HCT116 (cell line): Measurements from ENCODE around the gene RNGTT. TPM values are rescaled to one million over a fixed set of nuclear protein-coding genes. Genes with fewer than 3 reads are reported as not detected.

Source experiments
- ATAC-seq: fragments of 200-7000 bp; cut with Tn5 transposase; 2 replicates; pipeline ENCODE4 v1.9.1; 2020; ENCODE audit warnings: mild to moderate bottlenecking, moderate library complexity
- BruUV-seq: library from RNA; stranded (reverse); fragments of 400-500 nt; replicated peaks from 2 replicates; lab custom pipeline; 2021; lab: Mats Ljungman, UMichigan
- CTCF ChIA-PET: fragments of 300-600 bp; sonication (Branson Sonifier 250); formaldehyde crosslinking; loops from one replicate; lab custom pipeline; 2021; ENCODE audit warnings: antibody characterized with exemption; lab: Charles Lee
- POLR2A ChIA-PET: fragments of 300-600, 350-600 bp; sonication (Branson Sonifier 250); formaldehyde crosslinking; loops from one replicate; lab custom pipeline; 2021; ENCODE audit warnings: antibody characterized with exemption; lab: Charles Lee
- RAD21 ChIA-PET, 2 experiments: fragments of 300-600 bp; sonication (Branson Sonifier 250); formaldehyde crosslinking; loops; one replicate each; lab custom pipeline; 2023; ENCODE audit warnings: low total read pairs in 2 of 2; ENCODE audit not compliant: uncharacterized antibody in 2 of 2, unreplicated experiment in 2 of 2, low non-redundant PET in 1 of 2; lab: Charles Lee
- DNase-seq: peaks from one replicate; pipeline ENCODE4 v3.0.0-alpha.2; 2010; ENCODE audit warnings: low read depth, low spot score
- H2AFZ ChIP-seq: fragments of 200-600 bp; shearing (Covaris generic), sonication (generic); 2 replicates; pipeline ENCODE4 v1.6.1; 2017; ENCODE audit warnings: low read depth, mixed run types, mixed read lengths, antibody characterized with exemption, low read length; ENCODE audit not compliant: poor library complexity, severe bottlenecking
- H3K27ac ChIP-seq: 2 replicates; pipeline ENCODE4 v1.5.1; 2012; ENCODE audit warnings: low read depth, low read length
- H3K27me3 ChIP-seq: fragments of 200-600 bp; sonication (generic); 2 replicates; pipeline ENCODE4 v1.6.1; 2016; ENCODE audit warnings: mixed run types, low read length, mixed read lengths; ENCODE audit not compliant: insufficient read depth
- H3K36me3 ChIP-seq, 2 experiments: fragments of 200-500 bp in 1 of 2; fragments of 200-600 bp in 1 of 2; sonication (Bioruptor generic) in 1 of 2; sonication (generic) in 1 of 2; 2 replicates each; pipeline versions ENCODE4 v1.5.1 to v1.6.1; 2014 to 2016; ENCODE audit warnings: low read length in 2 of 2, inconsistent platforms in 1 of 2, mixed read lengths in 1 of 2, mixed run types in 1 of 2; ENCODE audit not compliant: insufficient read depth in 2 of 2, control insufficient read depth in 1 of 2
- H3K4me1 ChIP-seq, 2 experiments: fragments of 200-600 bp in 1 of 2; sonication (generic) in 1 of 2; 2 replicates each; pipeline versions ENCODE4 v1.5.1 to v1.6.1; 2012 to 2017; ENCODE audit warnings: low read length in 2 of 2, inconsistent platforms in 1 of 2, mild to moderate bottlenecking in 1 of 2, mixed read lengths in 1 of 2, mixed run types in 1 of 2, moderate library complexity in 1 of 2; ENCODE audit not compliant: insufficient read depth in 2 of 2, control insufficient read depth in 1 of 2
- H3K4me2 ChIP-seq: fragments of 200-600 bp; sonication (generic); 2 replicates; pipeline ENCODE4 v1.6.1; 2017; ENCODE audit warnings: mixed run types, low read length, mixed read lengths
- H3K4me3 ChIP-seq, 2 experiments: fragments of 200-600 bp in 1 of 2; sonication (generic) in 1 of 2; replicated peaks in 1 of 2; 2 replicates each; pipeline ENCODE4 v1.5.1; 2011 to 2016; ENCODE audit warnings: low read length in 2 of 2, control low read depth in 1 of 2, low read depth in 1 of 2, mild to moderate bottlenecking in 1 of 2, mixed read lengths in 1 of 2, mixed run types in 1 of 2
- H3K79me2 ChIP-seq: fragments of 200-600 bp; sonication (generic); 2 replicates; pipeline ENCODE4 v1.6.1; 2017; ENCODE audit warnings: mild to moderate bottlenecking, mixed run types, low read length, moderate library complexity, mixed read lengths; ENCODE audit not compliant: insufficient read depth
- H3K9ac ChIP-seq: fragments of 200-600 bp; sonication (generic); 2 replicates; pipeline ENCODE4 v1.6.1; 2016; ENCODE audit warnings: low read length, mixed read lengths
- H3K9me2 ChIP-seq: fragments of 200-600 bp; sonication (generic), shearing (Covaris generic); 2 replicates; pipeline ENCODE4 v1.6.1; 2017; ENCODE audit warnings: mixed run types, mild to moderate bottlenecking, moderate library complexity; ENCODE audit not compliant: insufficient read depth
- H3K9me3 ChIP-seq, 2 experiments: fragments of 200-500 bp in 1 of 2; fragments of 200-600 bp in 1 of 2; sonication (Bioruptor generic) in 1 of 2; sonication (generic) in 1 of 2; 2 replicates each; pipeline ENCODE4 v1.6.1; 2014 to 2017; ENCODE audit warnings: low read length in 2 of 2, mixed read lengths in 2 of 2, inconsistent platforms in 1 of 2, low read depth in 1 of 2, mild to moderate bottlenecking in 1 of 2, mixed run types in 1 of 2, moderate library complexity in 1 of 2; ENCODE audit not compliant: control insufficient read depth in 1 of 2, insufficient read depth in 1 of 2
- H4K20me1 ChIP-seq: fragments of 200-600 bp; sonication (generic), shearing (Covaris generic); 2 replicates; pipeline ENCODE4 v1.6.1; 2017; ENCODE audit warnings: mixed run types, mild to moderate bottlenecking, moderate library complexity; ENCODE audit not compliant: insufficient read depth
- CBX3 ChIP-seq: IDR thresholded peaks from 2 replicates; pipeline ENCODE4 v1.6.1; 2012; ENCODE audit warnings: low read depth
- EZH2phosphoT487 ChIP-seq: fragments of 200-600 bp; IDR thresholded peaks from 2 replicates; pipeline ENCODE4 v1.6.1; 2018; ENCODE audit warnings: antibody characterized with exemption, borderline replicate concordance
- FOSL1 ChIP-seq: IDR thresholded peaks from 2 replicates; pipeline ENCODE4 v1.6.1; 2012; ENCODE audit warnings: low read depth
- JUND ChIP-seq: IDR thresholded peaks from 2 replicates; pipeline ENCODE4 v1.6.1; 2012
- MAX ChIP-seq: IDR thresholded peaks from 2 replicates; pipeline ENCODE4 v1.6.1; 2012
- POLR2A ChIP-seq: IDR thresholded peaks from 2 replicates; pipeline ENCODE4 v1.7.0; 2011; ENCODE audit warnings: borderline replicate concordance; ENCODE audit not compliant: insufficient read depth, insufficient read length; ENCODE audit errors: extremely low read depth
- SIN3A ChIP-seq: IDR thresholded peaks from 2 replicates; pipeline ENCODE4 v1.6.1; 2012; ENCODE audit warnings: low read depth
- SRF ChIP-seq: IDR thresholded peaks from 2 replicates; pipeline ENCODE4 v1.6.1; 2012; ENCODE audit warnings: low read depth
- TCF7L2 ChIP-seq: IDR thresholded peaks from 2 replicates; pipeline ENCODE4 v1.7.0; 2011; ENCODE audit warnings: borderline replicate concordance, inconsistent platforms; ENCODE audit not compliant: insufficient read depth, insufficient read length; ENCODE audit errors: extremely low read depth
- YY1 ChIP-seq: IDR thresholded peaks from 2 replicates; pipeline ENCODE4 v1.6.1; 2011; ENCODE audit warnings: low read length, low read depth, moderate library complexity, mild to moderate bottlenecking; ENCODE audit not compliant: insufficient replicate concordance; ENCODE audit errors: extremely low read depth
- ZFX ChIP-seq: fragments of 450-650 bp; IDR thresholded peaks from 2 replicates; pipeline ENCODE4 v1.6.1; 2017
- ZNF274 ChIP-seq: fragments of 200-500 bp; sonication (Bioruptor generic); IDR thresholded peaks from 2 replicates; pipeline ENCODE4 v1.6.1; 2014; ENCODE audit warnings: mild to moderate bottlenecking, low read depth, low read length, inconsistent platforms
- intact Hi-C: fragments of 100-400 bp; cut with micrococcal nuclease; formaldehyde crosslinking; loops from 2 replicates; pipeline ENCODE4 v1.10.0; 2022
- total RNA-seq: library from RNA; stranded (reverse); gene quantifications from one replicate; pipeline ENCODE4 v1.2.1, GENCODE V29; 2021; ENCODE audit not compliant: unreplicated experiment
- TF ChIP-seq, protein P1 (sequence below): IDR thresholded peaks from 2 replicates; pipeline ENCODE4 v1.6.1; 2011; ENCODE audit warnings: mild to moderate bottlenecking, low read length, moderate library complexity; ENCODE audit not compliant: insufficient replicate concordance; ENCODE audit errors: extremely low read depth
- TF ChIP-seq, protein P2 (sequence below), 3 experiments: fragments of 200-600 bp in 1 of 3; sonication (generic) in 1 of 3; IDR thresholded peaks in 2 of 3; conservative IDR thresholded peaks in 1 of 3; 2 replicates each; pipeline ENCODE4 v1.5.1; 2012 to 2017; ENCODE audit warnings: low read depth in 2 of 3, low read length in 2 of 3, antibody characterized with exemption in 1 of 3, borderline replicate concordance in 1 of 3, control low read depth in 1 of 3, mild to moderate bottlenecking in 1 of 3, mixed read lengths in 1 of 3, mixed run types in 1 of 3, moderate library complexity in 1 of 3; ENCODE audit not compliant: insufficient read depth in 1 of 3

RNGTT gene
- total RNA-seq, 1 experiment from 2014 or later, result 23.0 TPM

- Histone ChIP-seq H4K20me1 (peaks cover 4% of the 10 kb centered on the region; the same call in 1 of the 2 replicates), H3K4me3 (no peak overlapping the region), H3K9me3 (no peaks in the 10 kb centered on the region), H3K9me2 (no peaks in the 10 kb centered on the region), H3K4me1 (no peaks in the 10 kb centered on the region), H3K4me2 (no peak overlapping the region), H3K27me3 (no peaks in the 10 kb centered on the region), H3K27ac (no peak overlapping the region), H3K79me2 (no peaks in the 10 kb centered on the region), H2AFZ (no peak overlapping the region), H3K9ac (no peak overlapping the region), H3K36me3 (no peaks in the 10 kb centered on the region)
- no TSS peak for BruUV-seq
- no peak for ATAC-seq
- DNase-seq, result no peak
- ChIA-PET POLR2A (no interaction called here), RAD21 (no interaction called here), CTCF (no interaction called here)
- intact Hi-C loops, result no loop called here
- TF ChIP-seq TCF7L2 (no peak), YY1 (no peak), JUND (no peak), POLR2A (no peak), CBX3 (no peak), SRF (no peak), FOSL1 (no peak)
- TF ChIP-seq, protein P1, sequence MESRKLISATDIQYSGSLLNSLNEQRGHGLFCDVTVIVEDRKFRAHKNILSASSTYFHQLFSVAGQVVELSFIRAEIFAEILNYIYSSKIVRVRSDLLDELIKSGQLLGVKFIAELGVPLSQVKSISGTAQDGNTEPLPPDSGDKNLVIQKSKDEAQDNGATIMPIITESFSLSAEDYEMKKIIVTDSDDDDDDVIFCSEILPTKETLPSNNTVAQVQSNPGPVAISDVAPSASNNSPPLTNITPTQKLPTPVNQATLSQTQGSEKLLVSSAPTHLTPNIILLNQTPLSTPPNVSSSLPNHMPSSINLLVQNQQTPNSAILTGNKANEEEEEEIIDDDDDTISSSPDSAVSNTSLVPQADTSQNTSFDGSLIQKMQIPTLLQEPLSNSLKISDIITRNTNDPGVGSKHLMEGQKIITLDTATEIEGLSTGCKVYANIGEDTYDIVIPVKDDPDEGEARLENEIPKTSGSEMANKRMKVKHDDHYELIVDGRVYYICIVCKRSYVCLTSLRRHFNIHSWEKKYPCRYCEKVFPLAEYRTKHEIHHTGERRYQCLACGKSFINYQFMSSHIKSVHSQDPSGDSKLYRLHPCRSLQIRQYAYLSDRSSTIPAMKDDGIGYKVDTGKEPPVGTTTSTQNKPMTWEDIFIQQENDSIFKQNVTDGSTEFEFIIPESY, result no peak
Observed at GRCh38 chr6:88636871-88637270, 326.5 kb downstream of the RNGTT start.

- no peaks in the 10 kb centered on the region for H3K36me3 ChIP-seq
- ATAC-seq, result no peak
- no peak for TF ChIP-seq ZFX
- TF ChIP-seq, protein P2, sequence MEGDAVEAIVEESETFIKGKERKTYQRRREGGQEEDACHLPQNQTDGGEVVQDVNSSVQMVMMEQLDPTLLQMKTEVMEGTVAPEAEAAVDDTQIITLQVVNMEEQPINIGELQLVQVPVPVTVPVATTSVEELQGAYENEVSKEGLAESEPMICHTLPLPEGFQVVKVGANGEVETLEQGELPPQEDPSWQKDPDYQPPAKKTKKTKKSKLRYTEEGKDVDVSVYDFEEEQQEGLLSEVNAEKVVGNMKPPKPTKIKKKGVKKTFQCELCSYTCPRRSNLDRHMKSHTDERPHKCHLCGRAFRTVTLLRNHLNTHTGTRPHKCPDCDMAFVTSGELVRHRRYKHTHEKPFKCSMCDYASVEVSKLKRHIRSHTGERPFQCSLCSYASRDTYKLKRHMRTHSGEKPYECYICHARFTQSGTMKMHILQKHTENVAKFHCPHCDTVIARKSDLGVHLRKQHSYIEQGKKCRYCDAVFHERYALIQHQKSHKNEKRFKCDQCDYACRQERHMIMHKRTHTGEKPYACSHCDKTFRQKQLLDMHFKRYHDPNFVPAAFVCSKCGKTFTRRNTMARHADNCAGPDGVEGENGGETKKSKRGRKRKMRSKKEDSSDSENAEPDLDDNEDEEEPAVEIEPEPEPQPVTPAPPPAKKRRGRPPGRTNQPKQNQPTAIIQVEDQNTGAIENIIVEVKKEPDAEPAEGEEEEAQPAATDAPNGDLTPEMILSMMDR (IDR thresholded peaks at IDR 0.05 in 2 of 3, conservative IDR thresholded peaks at IDR 0.05 in 1 of 3; ENCODE audit: borderline replicate concordance in 1 of 3, insufficient read depth in 1 of 3, low read depth in 2 of 3, low read length in 2 of 3), result no peak
- no peak for TF ChIP-seq TCF7L2
- TF ChIP-seq SIN3A, result no peak
- TF ChIP-seq EZH2phosphoT487, result no peak
- TF ChIP-seq MAX, result no peak
- TF ChIP-seq ZNF274, result no peak
- TF ChIP-seq, all 23 proteins: peak for 0
- H3K27me3 ChIP-seq, result no peaks in the 10 kb centered on the region
- intact Hi-C loops, result no loop called here
- H2AFZ ChIP-seq, result no peak overlapping the region
- no peaks in the 10 kb centered on the region for H3K9me3 ChIP-seq
- POLR2A ChIA-PET, result no interaction called here
- H3K79me2 ChIP-seq, result no peaks in the 10 kb centered on the region
- RAD21 ChIA-PET, result no interaction called here
- peaks cover 5 to 7% of the 10 kb centered on the region in 2 experiments for H3K4me1 ChIP-seq
- no peak overlapping the region for H3K4me2 ChIP-seq
- H3K9ac ChIP-seq, result no peak overlapping the region
- BruUV-seq, result no TSS peak
- DNase-seq, result no peak
- peaks cover 2% of the 10 kb centered on the region; the same call in 1 of the 2 replicates for H4K20me1 ChIP-seq
- H3K27ac ChIP-seq, result no peak overlapping the region
- no peaks in the 10 kb centered on the region for H3K9me2 ChIP-seq
- CTCF ChIA-PET, result no interaction called here
- H3K4me3 ChIP-seq, result no peak overlapping the region
Observed at GRCh38 chr6:88633782-88634181, 329.6 kb downstream of the RNGTT start.
